HG03378 (cell line): ENCODE data around the gene NRXN3.

Source experiments
- ATAC-seq: cut with Tn5 transposase; IDR thresholded peaks from one replicate; pipeline ENCODE4 v1.9.1; 2021; ENCODE audit warnings: mild to moderate bottlenecking, moderate library complexity; ENCODE audit not compliant: unreplicated experiment

The NRXN3 gene

DNA sequence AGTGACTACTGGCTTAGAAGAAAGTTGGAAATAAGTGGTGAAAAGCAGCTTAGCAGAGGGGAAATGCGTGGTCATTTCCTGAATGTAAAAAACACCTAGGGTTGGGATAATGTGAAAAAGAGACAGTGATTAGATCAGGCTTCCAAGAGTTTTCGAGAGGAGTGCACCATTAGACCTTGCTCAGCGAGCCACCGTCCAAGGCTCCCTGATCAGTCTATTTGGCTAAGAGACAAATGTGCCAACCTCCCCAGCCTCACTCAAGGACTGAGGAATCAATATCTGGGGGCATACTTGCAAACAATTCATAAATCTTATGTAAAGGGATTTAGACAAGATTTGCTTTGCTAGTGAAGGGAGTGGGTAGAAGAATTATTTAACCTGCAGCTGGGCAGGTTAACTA is 594.5 kb downstream of the NRXN3 start:
- ATAC-seq, result no peak

DNA sequence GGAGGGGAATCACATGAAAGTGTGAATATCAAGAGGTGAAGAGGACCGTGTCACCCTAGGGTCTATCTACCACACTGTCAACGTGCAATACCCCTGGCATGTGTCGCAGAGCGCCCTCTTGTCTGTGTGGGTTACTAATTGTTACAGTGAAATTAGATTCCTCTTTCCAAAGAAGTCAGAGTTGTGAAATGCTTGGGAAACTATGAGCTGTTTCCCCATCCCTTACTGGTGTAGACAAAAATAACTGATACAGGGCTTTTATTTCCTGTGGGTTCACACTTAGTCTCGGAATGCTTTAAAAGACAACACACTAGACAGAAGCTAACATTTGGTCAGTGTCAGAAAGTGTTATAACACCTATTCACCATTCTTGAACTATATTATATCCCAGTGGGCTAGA is 597.3 kb downstream of the NRXN3 start:
- ATAC-seq, result no peak

DNA sequence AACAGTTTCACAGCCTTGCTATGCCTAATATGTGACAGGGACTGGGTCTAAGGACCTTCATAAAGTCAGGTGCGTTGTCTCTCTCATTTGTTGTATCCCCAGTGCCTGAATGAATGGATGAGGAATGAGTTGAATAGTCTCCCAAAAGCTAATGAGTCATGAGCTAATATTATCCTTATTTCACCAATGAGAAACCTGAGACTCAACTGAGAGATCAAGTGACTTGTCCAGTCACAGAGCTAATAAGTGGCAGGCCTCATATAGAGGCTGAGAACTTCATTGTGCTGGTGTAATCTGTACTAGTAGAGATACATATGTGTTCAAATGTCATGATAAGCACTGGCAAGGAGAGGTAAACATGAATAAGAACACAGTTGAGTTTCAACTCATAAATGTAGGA is 612.4 kb downstream of the NRXN3 start:
- no peak for ATAC-seq

DNA sequence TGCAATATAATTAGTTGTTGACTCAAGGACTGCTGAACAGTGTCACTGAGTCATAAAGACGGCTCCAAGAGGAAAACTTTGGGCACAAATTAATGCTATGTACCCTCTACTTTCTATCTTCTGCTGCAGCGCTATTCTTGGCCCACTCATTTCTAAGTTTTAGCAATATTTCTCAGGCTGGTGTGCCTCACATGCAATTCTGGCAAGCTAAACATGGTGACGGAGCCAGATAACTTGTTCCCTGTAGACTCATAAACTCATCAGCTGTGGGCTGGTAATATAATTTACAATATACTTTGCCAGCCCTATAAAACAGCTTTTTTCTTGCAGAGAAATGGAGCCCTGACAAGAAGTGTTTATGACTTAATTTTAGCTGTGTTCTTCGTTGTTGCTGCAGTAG is 615.1 kb downstream of the NRXN3 start:
- no peak for ATAC-seq

DNA sequence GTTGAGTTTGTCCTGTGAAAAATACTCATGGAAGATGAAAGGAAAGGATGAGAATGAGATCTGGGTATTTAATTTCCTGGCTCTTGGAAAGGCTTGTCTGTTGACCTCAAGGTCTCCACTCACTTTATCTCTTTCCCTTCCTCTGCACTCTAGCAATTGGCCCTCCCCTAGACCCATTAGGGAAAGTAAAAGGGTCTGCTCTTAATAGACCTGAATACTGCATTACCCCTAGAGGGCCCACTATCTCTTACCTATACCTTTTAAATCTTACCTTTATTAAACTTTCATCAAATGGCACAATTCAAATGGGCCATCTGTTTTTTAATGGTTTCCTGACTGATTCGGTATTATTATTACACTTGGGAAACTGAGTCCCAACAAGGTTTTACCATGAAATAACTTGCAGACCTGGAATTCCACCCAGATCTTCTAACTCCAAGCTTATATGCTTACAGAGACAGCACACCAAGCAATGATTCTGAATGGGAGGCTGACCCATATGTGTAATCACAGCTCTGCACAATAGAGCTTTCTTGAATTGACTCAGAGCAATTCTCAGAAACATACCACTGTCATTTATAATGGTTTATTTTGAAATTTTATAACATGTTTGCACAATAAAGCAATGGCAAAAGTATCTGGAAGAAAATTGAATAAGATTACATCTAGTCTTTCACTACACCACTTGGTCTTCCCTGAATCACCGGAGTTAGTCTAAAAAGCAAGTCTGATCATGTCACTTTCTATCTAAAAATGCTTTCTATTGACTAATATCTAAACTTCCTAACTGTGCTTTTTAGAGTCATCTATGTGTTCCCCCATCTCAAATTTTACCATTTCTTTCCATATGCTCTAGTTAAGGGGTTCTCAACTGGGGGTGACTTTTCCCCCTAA is 618.5 kb downstream of the NRXN3 start:
- peak; percentile 55 for ATAC-seq

DNA sequence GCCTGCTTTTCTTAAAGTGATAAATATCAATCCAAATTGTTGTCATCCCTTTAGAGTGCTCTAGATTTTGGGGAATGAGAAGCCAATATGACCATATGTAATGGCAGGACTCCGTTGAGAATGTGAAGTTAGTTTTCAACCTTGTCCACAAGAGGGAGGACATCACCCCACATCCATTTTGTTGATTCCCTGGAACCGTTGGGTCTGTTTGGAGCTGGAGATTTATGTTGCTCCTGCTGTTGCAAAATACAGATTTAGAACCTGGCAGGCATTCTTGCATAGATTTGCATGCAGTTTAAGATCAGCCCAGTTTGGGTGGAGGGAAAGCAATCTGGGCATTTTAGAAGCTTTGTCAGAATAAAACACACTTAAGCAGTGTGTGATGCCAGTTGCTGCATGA is 620.1 kb downstream of the NRXN3 start:
- no peak for ATAC-seq

DNA sequence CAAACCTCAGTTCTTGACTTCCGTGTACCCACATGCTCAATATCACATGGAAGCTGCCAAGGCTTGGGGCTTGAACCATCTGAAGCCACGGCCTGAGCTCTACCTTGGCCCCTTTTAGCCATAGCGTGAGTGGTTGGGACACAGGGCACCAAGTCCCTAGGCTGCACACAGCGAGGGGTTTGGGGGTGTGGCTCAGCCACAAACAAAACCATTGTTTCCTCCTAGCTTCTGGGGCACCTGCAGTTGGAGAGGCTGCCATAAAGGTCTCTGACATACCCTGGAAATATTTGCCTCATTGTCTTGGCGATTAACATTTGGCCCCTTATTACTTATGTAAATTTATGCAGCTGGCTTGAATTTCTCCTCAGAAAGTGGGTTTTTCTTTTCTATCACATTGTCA is 628.6 kb downstream of the NRXN3 start:
- no peak for ATAC-seq

DNA sequence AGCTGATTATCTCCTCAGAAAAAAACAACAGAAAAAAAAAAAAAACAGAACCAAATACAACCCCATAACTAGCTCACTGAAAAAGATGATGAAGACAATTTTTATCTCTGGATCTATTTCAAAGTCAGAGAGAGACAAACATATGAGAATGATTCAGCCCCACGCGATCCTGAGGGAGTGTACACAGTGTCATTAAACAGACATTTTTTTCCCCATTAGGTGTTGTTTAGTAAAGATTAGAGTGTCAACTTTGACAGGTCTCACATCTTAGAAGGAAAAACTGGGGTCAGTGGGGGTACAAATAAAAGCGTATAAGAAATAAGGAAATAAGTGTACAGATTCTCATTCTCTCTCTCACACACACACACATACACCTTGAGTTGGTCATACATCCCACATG is 635.4 kb downstream of the NRXN3 start:
- no peak for ATAC-seq

DNA sequence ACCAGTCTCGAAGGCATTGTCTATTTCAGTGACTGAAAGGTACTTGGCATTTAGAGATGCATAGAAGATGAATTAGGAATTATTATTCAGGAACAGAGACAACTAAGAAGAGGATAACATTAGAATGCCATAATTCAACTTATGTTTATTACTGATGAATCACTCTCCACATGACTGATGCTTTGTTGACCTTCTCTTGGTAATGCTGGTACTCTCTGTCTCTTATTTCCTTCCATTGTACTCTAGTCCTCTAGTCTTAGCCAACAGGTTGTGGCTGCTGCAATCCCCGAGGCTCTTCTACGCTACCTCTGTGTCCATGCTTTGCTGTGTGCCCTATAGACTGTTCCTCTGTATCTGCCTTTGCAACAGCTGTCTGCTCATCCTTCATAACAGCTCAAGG is 652.9 kb downstream of the NRXN3 start:
- no peak for ATAC-seq

DNA sequence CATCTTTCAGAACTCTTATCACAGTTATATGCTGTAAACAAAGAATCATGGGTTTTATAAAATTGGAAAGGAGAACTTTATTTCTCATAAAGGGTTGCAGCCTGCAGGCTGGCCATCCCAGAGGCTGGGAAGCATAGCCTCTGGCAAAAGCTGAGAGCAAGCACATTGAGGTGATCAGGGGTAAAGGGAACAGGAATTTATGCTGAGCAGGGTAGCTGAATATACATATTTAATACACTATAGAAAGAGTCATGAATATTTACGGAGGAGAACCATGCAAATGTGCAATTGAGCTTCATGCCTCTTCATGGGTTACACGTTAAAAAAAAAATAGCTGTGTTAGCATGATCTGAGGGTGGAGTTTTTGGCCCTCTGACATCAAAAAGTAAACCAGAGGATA is 653.3 kb downstream of the NRXN3 start:
- no peak for ATAC-seq

DNA sequence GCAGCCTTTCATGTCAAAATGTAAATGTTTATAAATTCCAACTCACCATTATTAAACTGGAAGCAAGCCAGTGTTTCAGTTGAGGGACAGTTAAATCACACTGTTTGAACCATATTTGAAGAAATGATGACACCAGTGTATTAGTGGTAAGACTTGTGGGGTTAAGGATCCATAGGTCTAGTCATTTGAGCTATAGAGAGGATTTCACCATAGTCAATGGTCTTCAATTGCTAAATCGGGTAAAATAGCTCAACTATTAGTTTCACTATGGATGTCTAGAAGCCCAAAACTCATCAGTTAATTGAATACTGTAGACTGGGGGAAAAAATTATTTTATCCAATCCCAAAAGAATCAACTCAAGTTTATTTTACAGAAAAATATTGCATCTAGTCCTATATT is 659.1 kb downstream of the NRXN3 start:
- peak; percentile 66 for ATAC-seq

DNA sequence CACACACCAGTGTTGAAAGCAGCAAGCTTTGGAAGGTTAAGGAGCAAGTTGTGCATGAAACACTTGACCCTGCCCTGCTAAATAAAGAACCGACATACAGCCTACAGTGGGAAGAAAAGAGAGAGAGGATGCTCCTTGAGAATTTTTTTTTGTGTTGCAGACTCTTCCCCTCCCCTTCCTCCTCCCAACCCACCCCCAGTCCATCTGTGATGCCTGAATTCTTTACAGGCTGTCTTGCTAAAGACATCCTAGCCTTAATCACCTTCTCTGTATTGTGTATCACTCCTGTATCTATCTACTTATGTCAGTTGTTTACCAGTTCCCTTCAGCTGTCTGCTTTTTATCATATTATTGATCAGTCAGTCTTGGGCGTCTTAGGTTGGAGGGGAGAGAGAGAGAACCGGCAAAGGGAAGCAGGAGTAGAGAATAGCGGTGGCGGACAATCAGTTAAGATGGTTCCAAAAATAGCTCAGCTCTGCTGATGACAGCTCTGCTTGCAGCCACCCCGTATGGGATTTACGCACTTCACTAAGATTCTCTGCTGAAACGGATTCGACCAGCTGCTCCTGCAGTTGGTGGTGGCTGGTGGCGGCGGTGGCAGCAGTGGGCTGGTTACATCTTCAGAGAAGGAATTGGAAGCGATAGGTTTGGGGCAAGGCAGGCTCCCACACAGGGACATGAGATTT is 664.7 kb downstream of the NRXN3 start:
- ATAC-seq, result no peak

DNA sequence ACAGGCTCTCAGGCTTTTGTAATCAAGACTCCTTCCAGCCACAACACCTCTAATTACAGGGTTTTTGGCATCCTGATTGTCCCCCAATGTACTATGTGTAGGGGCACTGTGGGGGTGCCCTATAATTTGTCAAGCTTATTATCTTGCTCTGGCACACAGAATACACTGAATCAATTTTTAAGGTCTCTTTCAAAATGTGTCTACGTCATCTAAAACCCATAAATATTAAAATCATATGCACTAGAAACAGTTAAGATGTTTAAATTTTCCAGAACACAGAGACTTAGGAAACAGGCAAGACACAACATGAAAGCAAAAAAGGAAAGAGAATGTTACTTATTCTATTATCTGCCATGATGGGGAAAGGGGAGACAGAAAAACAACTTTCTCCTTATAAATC is 665.7 kb downstream of the NRXN3 start:
- no peak for ATAC-seq

DNA sequence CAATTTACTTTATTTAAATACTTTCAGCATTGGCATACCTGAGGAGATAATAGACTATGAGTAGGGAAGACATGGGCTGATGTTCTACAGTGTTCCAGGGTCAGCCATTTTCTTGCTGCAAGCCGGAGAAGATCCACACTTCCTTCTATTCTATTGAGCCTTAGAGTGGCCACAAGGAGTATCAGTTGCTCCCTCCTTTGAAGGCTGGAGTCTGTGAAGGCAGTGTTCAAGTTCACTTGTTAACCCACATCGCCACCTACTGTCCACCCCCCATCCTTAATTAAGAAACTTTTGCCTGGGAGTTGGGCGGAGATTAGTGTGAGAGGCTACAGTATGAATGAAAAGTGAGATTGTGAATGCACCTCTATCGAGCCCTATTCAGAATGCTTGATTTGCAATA is 666.6 kb downstream of the NRXN3 start:
- ATAC-seq, result peak; percentile 73

DNA sequence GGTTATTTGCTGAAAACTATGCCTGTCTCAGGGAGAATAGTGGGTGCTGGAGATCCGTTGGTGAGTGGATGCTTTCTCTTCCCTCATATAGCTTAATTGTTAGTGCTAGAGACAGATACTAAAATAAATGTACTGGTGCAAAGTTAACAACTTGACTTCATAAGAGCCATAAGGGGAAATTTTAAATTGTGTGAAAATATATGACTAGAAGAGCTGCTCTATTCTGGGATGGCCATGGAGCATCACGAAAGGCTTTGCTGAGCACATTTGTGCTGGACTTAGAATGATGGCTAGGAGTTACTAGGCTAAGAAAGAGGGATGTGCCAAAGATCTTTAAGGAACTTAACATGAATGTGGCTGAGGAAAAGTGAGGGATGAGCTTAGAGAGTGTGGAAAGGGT is 668.8 kb downstream of the NRXN3 start:
- ATAC-seq, result no peak

DNA sequence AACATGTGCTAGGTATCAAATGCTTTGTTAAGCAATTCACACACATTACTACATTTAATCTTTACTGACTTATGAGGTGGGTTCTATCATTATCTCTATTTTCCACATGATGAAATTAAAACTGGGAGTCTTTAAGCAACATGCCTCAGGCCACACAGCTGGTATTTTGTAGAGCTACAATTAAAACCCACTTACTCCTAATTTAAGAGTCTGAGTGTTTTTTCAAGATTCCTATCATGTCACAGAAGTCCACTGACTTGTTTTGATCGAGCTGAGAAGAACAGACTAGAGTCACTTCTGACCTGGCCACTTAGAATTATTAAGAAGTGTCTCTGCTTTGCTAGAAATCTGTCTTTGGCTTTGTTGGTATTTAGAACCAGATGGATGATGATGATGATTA is 670.7 kb downstream of the NRXN3 start:
- no peak for ATAC-seq

DNA sequence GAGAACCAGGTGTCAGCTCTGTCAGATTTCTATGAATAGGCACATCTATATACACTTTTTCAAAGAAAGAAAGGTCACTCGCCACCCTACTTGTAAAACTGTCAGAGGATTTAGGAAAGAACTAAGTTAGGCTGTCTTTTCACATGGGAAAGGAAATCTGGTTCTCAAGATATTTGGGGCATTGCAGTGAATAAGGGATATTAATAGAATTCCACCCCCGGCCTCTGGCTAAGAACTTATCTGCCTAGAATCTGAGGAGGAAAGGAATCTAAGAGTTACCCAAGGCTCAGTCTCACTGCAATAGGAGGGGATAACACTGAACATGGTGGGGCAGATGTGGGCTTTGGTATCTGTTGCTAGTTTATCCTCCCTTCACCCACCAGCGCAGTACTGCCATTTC is 677.6 kb downstream of the NRXN3 start:
- no peak for ATAC-seq

DNA sequence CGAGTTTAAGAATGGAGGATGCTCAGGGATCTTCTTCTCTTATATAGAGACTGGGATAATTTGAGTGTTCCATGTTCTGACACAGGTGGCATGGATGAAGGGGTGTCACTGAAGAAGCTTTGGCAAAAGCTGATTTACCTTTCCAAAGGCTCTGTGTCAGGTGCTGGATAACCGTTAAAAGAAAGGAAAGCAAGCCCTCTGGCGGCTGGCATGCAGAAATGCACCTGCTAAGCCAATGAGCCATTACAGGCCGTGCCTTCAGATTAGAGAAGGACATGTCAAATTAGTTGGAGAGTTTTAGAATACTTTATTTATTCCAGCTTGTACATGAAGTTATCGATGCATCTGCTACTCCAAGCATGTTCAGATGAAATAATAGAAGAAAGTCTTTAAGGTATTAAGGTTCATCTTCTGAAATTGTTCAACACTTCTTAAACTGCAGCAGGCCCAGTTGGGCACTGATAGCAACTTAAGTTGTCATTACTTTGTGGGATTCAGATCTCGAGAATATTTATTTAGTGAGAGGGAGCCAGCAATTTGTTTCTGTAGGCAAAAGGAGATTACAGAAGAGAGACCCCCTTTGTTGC is 678.2 kb downstream of the NRXN3 start:
- peak; percentile 87 for ATAC-seq

DNA sequence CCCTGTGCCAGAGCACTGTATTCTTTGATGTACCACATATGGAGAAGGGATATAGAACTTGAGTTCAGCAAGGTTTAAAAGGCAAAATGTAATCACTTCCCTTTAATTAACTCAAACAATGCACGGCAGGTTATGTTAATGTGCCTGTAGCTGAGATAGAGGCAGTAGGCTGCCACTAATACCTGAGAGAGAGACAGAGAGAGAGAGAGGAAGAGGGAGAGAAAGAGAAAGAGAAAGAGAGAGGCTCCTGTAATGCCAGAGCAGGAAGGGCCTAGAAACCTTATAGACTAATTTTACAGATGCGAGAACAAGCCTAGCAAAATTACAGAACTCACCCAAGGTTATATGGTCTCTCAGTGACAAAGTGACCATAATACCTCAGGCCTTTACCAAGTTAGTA is 679.8 kb downstream of the NRXN3 start:
- no peak for ATAC-seq

DNA sequence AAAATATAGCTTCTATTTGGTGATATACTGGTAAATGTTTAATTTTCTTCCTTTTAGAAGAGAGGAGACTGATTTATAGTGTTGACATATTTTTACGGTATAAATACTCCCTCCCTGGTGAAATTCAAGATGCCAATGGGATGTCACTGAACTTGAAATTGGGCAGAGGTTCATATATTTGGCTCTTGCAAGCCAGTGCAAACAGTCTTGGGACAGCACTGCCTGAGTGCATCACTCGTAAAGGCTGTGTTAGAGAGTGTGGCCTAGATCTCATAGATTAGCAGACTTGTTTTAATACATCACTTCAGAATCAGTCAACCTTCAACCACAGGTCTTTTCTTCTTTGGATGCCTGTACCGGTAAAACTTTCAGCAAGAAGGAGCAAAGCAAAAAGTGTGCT is 681.0 kb downstream of the NRXN3 start:
- ATAC-seq, result no peak

DNA sequence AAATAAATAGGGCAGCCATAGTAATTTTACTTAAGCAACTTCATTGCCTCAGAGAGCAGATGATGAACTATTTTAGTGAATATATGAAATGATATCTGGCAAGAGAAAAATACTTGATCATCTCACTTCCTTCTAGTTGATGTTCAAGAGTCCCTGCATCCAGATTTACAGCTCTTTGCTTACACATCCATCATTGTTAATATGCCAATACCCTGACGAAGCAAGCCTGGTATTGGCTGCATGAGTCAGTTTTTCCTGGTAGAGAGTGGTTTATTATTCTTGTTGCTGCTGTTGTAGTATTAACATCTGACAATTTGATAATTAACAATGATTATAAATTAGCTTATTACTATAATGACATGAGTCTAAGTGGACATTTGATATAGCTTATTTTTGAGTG is 681.9 kb downstream of the NRXN3 start:
- ATAC-seq, result no peak

DNA sequence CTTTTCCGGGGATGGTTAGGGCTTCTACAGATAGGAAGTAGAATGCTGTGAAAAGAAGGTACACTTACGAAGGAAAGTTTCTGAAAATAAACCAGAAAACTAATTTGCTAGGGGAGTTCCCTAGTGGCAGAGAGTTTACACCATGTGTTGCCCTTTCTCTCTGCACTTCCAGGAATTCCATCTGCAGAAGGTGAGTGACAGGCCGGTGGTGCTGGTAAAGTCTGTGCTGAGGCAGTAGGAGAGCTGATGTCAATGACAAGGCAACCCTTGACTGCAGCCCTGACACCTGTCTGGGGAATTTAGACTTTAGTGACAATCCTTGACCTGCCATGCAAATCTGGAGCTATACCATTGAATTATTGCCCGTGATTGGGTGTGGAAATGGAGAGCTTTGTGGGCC is 687.8 kb downstream of the NRXN3 start:
- no peak for ATAC-seq
